MCF 10A (cell line): ENCODE data around the gene H1-8. TPM values are rescaled to one million over a fixed set of nuclear protein-coding genes. Genes with fewer than 3 reads are reported as not detected.
"Not testable (repeated sequence)": the region's sequence is repeated elsewhere in the genome, so short reads cannot be mapped to it uniquely, and the experiment has no call there.

Experiments
- BruUV-seq: library from RNA; stranded (reverse); fragments of 400-500 nt; replicated peaks from 2 replicates; lab custom pipeline; 2021; lab: Mats Ljungman, UMichigan
- CTCF ChIA-PET: fragments of 300-600 bp; sonication (Branson Sonifier 250); formaldehyde crosslinking; extraction: SDS; loops from one replicate; lab custom pipeline; 2021; ENCODE audit warnings: antibody characterized with exemption, inconsistent platforms; lab: Yijun Ruan, JAX
- POLR2A ChIA-PET: fragments of 300-600, 350-650 bp; sonication (Branson Sonifier 250); formaldehyde crosslinking; extraction: SDS; loops from one replicate; lab custom pipeline; 2020; ENCODE audit warnings: antibody characterized with exemption, inconsistent platforms; lab: Yijun Ruan, JAX
- DNase-seq: peaks from one replicate; pipeline ENCODE4 v3.0.0-alpha.2; 2018; ENCODE audit not compliant: unreplicated experiment
- H3K27ac Mint-ChIP-seq: one replicate; pipeline ENCODE4 v1.8.0; 2022; ENCODE audit warnings: mild to moderate bottlenecking, low read depth, mixed read lengths; ENCODE audit not compliant: unreplicated experiment
- H3K27me3 Mint-ChIP-seq: one replicate; pipeline ENCODE4 v1.8.0; 2022; ENCODE audit warnings: mixed read lengths; ENCODE audit not compliant: insufficient read depth, unreplicated experiment
- H3K36me3 Mint-ChIP-seq: one replicate; pipeline ENCODE4 v1.8.0; 2022; ENCODE audit warnings: mild to moderate bottlenecking, moderate library complexity, mixed read lengths; ENCODE audit not compliant: insufficient read depth, unreplicated experiment
- H3K4me1 Mint-ChIP-seq: one replicate; pipeline ENCODE4 v1.8.0; 2022; ENCODE audit warnings: mixed read lengths; ENCODE audit not compliant: insufficient read depth, unreplicated experiment
- H3K4me3 Mint-ChIP-seq: one replicate; pipeline ENCODE4 v1.8.0; 2022; ENCODE audit warnings: mild to moderate bottlenecking, moderate library complexity, mixed read lengths; ENCODE audit not compliant: unreplicated experiment
- H3K9me3 Mint-ChIP-seq: one replicate; pipeline ENCODE4 v1.8.0; 2022; ENCODE audit warnings: mixed read lengths; ENCODE audit not compliant: unreplicated experiment
- CTCF ChIP-seq: fragments of 200-600 bp; IDR thresholded peaks from one replicate; pipeline ENCODE4 v1.8.0; 2022; ENCODE audit warnings: antibody characterized with exemption, mild to moderate bottlenecking; ENCODE audit not compliant: unreplicated experiment
- intact Hi-C: fragments of 100-400 bp; cut with micrococcal nuclease; formaldehyde crosslinking; loops from 2 replicates; pipeline ENCODE4 v1.14.1; 2022
- total RNA-seq: library from RNA; stranded (reverse); gene quantifications from 2 replicates; pipeline ENCODE4 v1.2.3, GENCODE V29; 2022

Gene H1-8
- total RNA-seq, 1 experiment from 2014 or later, result not detected

- no peaks in the 10 kb centered on the region for H3K4me1 Mint-ChIP-seq
- H3K9me3 Mint-ChIP-seq, result no peaks in the 10 kb centered on the region
- BruUV-seq, result no TSS peak
- H3K36me3 Mint-ChIP-seq, result peaks cover 13% of the 10 kb centered on the region
- H3K4me3 Mint-ChIP-seq, result no peak overlapping the region
- intact Hi-C loops, result no loop called here
- H3K27me3 Mint-ChIP-seq, result no peaks in the 10 kb centered on the region
- no peak for DNase-seq
- CTCF ChIA-PET, result interaction anchor here (0.6 kb wide), 1 partner anchor 421 kb away, joined by 3 read pairs; no protein-coding TSS in a partner anchor
- TF ChIP-seq CTCF, result no peak
- POLR2A ChIA-PET, result interaction anchor here (0.6 kb wide), 1 partner anchor 116 kb away, joined by 3 read pairs; no protein-coding TSS in a partner anchor
- H3K27ac Mint-ChIP-seq, result no peak overlapping the region
These were observed 28.4 kb upstream of the H1-8 start for GRCh38 chr3:129514563-129514962.

- CTCF ChIA-PET, H3K4me1 Mint-ChIP-seq, H3K9me3 Mint-ChIP-seq, BruUV-seq, H3K27ac Mint-ChIP-seq, POLR2A ChIA-PET, DNase-seq, H3K4me3 Mint-ChIP-seq, intact Hi-C loops, H3K27me3 Mint-ChIP-seq: not testable (repeated sequence)
- H3K36me3 Mint-ChIP-seq, result peaks cover 13% of the 10 kb centered on the region
These were observed 27.7 kb upstream of the H1-8 start for GRCh38 chr3:129515108-129515820.

GRCh38 chr3:129515821-129516432, 27.0 kb upstream of the H1-8 start:
- intact Hi-C loops, BruUV-seq, CTCF ChIA-PET, H3K4me1 Mint-ChIP-seq, H3K27ac Mint-ChIP-seq, H3K4me3 Mint-ChIP-seq, H3K9me3 Mint-ChIP-seq, H3K27me3 Mint-ChIP-seq, POLR2A ChIA-PET, DNase-seq: not testable (repeated sequence)
- H3K36me3 Mint-ChIP-seq, result peaks cover 13% of the 10 kb centered on the region

- intact Hi-C loops, result no loop called here
- H3K4me3 Mint-ChIP-seq, result no peak overlapping the region
- ChIA-PET POLR2A (interaction anchor here (0.6 kb wide), 1 partner anchor 317 kb away, joined by 3 read pairs; no protein-coding TSS in a partner anchor), CTCF (no interaction called here)
- no peak overlapping the region for H3K27ac Mint-ChIP-seq
- no TSS peak for BruUV-seq
- no peak for TF ChIP-seq CTCF
- H3K9me3 Mint-ChIP-seq, result no peaks in the 10 kb centered on the region
- H3K4me1 Mint-ChIP-seq, result no peaks in the 10 kb centered on the region
- peaks cover 10% of the 10 kb centered on the region for H3K36me3 Mint-ChIP-seq
- H3K27me3 Mint-ChIP-seq, result no peaks in the 10 kb centered on the region
- no peak for DNase-seq
These were observed 25.5 kb upstream of the H1-8 start for GRCh38 chr3:129517516-129517915.

- Mint-ChIP-seq H3K36me3 (peaks cover 5% of the 10 kb centered on the region), H3K27me3 (no peaks in the 10 kb centered on the region), H3K4me1 (no peaks in the 10 kb centered on the region), H3K27ac (no peak overlapping the region), H3K9me3 (no peaks in the 10 kb centered on the region), H3K4me3 (no peak overlapping the region)
- POLR2A ChIA-PET, result interaction anchor here (0.6 kb wide), 1 partner anchor 316 kb away, joined by 3 read pairs; no protein-coding TSS in a partner anchor
- BruUV-seq, result no TSS peak
- DNase-seq, result no peak
- CTCF ChIA-PET, result no interaction called here
- intact Hi-C loops, result no loop called here
- no peak for TF ChIP-seq CTCF
These were observed 24.9 kb upstream of the H1-8 start for GRCh38 chr3:129518038-129518561.
